Measurements from ENCODE around the gene ACOD1.

ACOD1 gene

DNA sequence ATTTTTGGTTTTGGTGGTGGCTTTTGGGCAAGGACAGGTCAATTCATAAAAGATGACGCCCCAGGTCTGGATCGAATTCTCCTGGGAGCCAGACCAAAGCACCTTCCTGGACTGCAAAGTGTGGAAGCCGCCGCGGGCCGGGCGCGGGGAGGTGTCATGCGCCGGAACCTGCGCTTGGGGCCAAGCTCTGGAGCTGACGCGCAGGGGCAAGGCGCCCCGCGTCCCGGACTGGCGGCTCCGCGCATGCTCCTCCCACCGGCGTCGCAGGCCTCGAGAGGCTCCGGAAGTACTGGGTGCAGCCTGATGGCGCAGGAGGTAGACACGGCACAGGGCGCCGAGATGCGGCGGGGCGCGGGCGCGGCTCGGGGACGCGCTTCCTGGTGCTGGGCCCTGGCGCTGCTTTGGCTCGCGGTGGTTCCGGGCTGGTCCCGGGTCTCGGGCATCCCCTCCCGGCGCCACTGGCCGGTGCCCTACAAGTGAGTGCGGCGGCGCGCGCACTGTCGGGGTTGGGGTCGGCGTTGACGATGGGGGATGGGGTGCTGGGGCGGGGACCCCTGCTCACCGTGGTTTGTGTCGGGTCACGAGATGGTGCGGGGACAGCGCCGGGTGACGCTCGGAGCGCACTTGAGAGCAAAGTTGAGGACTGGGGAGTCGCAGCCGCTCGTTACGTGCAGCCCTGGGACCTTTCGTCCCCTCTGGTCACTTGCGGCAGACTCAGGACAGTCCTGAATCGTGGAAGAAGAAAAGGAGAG lies 43.7 kb downstream of the ACOD1 start, which contains the start of gene CLN5:
TSS of gene CLN5 (plus strand) at position 286 of the 752 bp plus-strand sequence. CDS start at position 304, 18 bp downstream.
- DNase-seq (ENCODE audit: low read depth): peak; percentile 92

DNA sequence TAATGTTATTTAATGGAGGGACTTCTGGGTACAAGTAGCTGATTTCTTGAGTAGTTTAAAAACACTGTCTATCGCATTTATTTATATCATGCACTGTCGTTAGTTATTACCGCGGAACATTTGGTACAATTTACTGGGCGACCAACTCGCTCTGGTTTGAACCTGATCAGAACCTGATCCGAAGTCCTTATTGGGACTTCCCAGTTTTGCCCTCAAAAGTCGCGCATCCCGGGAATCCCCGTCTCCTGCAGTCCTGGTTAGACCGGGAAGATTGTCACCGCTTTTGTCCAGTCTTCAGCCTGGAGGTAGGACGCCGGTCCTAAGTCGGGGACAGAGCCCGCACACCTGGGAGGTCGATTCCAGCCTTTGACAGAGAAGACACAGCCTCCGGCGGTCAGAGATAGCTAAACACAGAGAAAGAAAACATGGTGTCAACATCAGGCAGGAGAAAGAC lies 44.3 kb downstream of the ACOD1 start:
- DNase-seq (ENCODE audit: low read depth): no peak

DNA sequence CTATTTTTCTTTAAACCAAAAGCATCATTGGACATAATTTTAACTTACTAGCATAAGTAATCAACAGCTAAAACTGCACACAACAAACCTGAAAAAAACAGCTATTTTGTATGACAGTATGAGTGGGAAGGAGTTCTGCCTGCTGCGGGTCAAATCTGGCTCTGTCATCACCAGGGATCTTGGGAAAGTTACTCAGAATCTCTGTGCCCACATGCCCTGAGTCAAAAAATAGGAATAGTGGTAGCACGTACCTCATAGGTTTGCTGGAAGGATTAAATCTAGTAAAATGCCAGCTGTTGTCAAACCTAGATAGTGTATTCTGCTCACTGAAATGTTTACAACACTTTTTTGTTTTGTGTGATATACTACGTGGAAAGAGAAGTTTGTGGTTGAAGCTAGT lies 44.7 kb downstream of the ACOD1 start:
- no peak for DNase-seq (ENCODE audit: low read depth)

DNA sequence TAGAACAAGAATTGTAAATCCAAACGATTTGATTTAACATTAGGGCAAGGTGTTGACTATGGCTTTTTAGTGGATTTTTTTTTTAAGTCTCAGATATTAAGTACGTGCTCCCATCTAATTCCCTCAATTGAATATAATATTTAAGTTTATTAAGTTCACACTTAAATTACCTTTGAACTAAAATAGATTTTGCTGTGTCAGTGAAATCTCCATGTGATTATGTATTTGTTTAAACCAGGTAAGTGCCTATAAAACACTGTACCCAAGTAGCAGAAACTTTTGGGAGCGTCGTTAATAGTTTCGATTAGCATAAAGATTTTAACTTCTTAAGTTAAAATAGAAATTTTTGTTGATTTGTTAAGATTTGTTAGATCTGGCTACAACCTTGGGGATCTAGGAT lies 45.2 kb downstream of the ACOD1 start:
- DNase-seq (ENCODE audit: low read depth): no peak

DNA sequence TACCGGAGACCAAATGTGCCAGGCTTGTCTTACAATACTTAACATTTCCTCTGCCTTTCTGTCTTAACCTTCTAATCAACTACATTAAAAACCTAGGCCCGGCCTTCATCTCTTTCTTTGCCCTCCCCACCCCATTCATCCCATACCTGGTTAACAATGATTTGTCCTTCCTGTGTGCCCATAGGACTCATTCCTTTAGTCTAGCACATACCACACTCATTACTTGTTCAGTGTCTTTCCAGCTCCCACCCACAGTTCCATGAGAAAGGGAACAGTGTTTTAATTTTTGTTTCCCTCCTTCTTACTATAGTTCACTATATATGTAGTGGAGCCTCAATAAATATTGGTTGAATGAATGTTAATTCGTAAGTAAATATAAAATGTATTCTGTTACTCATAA lies 46.0 kb downstream of the ACOD1 start:
- no peak for DNase-seq (ENCODE audit: low read depth)

DNA sequence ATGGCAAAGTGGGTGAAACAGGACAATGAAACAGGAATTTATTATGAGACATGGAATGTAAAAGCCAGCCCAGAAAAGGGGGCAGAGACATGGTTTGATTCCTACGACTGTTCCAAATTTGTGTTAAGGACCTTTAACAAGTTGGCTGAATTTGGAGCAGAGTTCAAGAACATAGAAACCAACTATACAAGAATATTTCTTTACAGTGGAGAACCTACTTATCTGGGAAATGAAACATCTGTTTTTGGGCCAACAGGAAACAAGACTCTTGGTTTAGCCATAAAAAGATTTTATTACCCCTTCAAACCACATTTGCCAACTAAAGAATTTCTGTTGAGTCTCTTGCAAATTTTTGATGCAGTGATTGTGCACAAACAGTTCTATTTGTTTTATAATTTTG lies 52.2 kb downstream of the ACOD1 start:
- DNase-seq (ENCODE audit: low read depth): no peak

DNA sequence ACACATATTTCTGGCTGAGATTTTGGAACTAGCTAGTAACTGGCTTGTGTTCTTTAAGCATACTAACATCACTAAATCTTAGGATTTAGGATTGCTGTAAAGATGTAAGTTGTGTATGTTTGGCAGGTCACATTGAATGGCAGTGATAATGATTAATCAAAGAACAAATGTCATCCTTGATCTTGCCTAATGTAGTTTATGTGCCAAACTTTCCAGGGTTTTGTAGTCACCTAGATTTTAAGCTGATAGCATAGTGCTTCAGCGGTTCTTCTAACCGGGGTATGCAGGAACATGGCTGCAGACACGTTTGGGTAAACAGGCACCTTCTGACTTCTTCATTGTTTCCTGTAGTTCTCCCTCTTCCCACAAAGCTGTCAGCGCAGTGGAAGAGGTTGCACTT lies 53.2 kb downstream of the ACOD1 start:
- DNase-seq (ENCODE audit: low read depth): no peak

DNA sequence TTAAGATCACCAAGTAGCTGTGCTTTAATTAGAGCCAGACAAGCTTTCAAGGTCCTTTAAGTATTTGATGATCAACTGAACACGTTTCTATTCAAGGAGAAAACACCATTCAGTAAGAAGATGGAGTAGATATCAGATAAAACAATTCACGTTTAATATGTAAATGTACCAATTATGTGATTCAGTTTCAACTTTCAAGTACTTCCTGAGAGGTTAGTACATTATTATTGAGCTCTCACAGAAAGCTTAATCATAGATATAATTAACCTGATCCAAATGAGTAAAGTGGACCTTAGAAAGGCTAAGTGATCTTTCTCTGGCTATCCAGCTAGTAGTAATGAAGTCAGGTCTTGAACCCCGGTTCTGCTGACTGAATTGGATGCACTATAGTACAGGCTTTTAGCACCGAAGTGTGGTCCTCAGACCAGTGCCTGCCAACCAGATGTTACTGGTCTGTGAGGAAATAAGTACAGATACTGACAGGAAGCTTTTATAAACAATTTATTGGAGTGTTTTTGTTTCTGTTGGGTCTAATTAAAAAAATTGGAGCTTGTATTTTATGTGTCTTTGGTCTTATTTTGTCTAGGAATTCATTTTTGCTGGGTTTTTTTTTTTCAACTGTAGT lies 53.8 kb downstream of the ACOD1 start:
- DNase-seq (ENCODE audit: low read depth): no peak

DNA sequence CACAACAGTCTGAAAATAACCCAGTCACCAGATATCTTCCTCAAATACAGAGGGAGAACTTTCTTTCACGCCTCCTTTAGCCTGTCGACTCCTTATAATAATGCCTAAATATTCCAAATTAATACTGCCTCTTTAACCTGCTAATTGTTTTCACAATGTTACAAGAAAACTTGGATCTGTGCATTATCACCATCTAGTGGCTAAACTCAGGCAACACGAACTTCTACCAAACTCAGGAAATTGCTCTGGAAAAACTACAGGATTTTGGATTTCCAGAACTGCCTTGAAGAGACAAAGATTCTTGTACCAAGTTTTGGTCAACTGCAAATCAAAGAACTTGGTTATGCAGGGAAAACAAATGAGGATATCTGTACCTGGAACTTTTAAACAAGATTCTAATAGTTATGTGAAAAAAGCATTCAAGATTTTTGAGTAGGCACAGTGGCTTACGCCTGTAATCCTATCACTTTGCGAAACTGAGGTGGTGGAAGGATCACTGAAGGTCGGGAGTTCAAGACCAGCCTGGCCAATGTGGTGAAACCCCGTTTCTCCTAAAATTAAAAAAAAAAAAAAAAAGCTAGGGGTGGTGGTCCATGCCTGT lies 54.4 kb downstream of the ACOD1 start:
- no peak for DNase-seq (ENCODE audit: low read depth)
